GM12873 (cell line): Measurements from ENCODE around the gene LHX6.

Experiments
- CTCF ChIP-seq: IDR thresholded peaks from 2 replicates; pipeline ENCODE4 v1.5.1; 2012; ENCODE audit warnings: low read depth, mild to moderate bottlenecking, moderate library complexity, low read length, control low read depth; ENCODE audit not compliant: insufficient read depth; ENCODE audit errors: missing control alignments

Gene LHX6

DNA sequence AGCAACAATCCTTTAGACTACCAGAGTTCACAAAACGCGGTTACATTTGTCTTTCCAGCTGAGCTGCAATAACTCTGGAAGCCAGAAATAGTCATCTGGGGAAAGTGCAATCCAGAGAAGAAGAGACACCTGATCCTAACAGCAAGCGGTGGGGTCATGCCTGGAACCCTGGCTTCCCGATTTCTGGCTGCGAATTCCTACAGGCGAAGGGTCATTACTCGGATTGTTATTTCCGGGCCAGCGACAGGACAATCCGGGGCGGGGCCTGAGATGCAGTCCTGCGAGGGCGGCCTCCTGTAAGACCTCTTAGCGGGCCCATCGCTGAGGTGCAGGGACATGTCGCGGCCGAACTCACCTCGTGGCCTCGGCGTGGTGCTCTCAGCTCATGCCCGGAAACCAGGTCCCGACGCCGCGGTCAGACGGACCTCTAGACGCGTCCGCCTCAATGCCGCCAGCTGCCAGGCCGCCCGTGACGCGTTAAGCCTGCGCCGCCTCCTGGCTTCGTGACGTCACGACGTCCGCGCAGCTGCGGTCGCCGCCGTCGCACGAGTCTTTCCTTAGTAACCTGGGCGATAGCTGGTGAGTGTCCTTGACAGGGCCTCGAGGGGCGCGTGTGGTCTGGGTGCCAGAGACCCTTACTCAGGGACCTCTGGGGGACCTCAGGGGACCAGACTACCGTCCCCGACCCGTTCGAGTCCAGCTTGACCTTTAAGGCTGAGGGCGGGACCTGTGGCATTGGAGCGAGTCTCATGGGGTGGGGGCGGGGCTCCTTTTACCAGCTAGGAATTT, 35.8 kb upstream of the LHX6 start, which contains the start of the genes MRRF and RBM18:
TSS of gene MRRF (plus strand) at position 523 of the 789 bp plus-strand sequence. CDS start 6,010 bp downstream, outside the sequence.
TSS of gene RBM18 (minus strand) at position 481 of the 789 bp plus-strand sequence. CDS start 3,348 bp downstream, outside the sequence.
- no peak for TF ChIP-seq CTCF

- no peak for TF ChIP-seq CTCF
Measured at GRCh38 chr9:122263699-122264349, 35.1 kb upstream of the LHX6 start.

DNA sequence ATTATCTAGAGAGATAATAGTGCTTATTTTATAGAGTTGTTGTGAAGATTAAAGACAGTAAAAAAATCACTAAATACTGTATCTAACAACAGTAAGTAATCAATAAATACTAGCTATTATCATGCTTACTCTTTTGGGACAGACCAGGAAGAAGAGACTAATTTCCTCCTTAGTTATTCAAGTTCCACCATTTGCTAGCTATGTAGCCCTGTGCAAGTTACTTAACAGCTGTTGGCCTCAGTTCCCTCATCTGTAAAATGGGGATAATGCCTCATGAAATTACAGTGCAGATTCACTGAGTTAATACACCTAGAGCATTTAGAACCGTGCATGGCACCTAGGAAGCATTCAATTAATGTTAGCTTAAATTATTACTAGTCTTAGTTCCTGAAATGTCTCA, 33.3 kb upstream of the LHX6 start:
- no peak for TF ChIP-seq CTCF

GRCh38 chr9:122261469-122261881, 32.7 kb upstream of the LHX6 start:
- TF ChIP-seq CTCF: no peak

DNA sequence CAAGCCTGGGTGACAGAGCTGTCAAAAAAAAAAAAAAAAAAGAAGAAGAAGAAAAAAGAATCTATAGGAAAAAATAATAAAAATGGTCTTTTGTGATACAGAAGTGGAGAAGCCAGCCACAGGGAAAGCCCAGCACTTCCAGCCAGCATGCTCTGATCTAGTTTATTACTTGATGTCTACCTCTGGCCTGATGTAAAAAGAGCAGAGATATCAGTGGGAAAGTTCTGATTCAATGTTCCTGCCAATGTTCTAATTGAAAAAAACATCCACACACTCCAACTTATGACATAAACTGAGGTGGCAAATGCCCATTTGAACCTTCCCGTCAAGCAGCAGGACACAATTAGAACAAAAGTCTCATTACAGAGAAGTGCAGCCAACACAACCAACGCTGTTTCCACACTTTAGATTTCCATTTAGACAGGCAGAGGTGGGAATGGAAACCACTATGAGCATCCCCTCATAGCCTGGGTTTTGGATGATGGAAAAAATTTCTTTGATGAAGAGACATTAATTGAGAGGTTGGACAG, 30.2 kb upstream of the LHX6 start:
- no peak for TF ChIP-seq CTCF

- TF ChIP-seq CTCF: no peak
Measured at GRCh38 chr9:122256206-122256605, 27.4 kb upstream of the LHX6 start.

DNA sequence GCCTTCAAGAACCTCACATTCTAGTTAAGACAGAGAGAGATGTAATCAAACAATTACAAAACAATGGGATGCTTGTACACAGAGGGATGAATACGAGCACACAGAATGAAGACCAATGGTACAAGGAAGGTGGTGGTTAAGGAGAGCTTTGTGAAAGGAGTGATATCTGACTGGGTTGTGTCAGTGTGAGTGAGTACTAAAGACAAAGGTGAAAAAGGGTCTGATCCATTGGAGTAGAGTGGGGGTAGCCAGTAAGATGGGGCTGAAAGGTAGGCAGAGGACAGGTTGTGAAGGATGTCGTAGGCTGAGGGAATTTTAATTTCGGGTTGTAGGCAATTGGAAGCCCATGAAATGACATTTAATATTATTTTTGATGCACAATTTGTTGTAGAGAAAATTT, 26.0 kb upstream of the LHX6 start:
- TF ChIP-seq CTCF: no peak
